Natural killer cell treated with Interleukin-12 subunit alpha and Interleukin-12 subunit beta and Interleukin-15 and Interleukin-18, amount 100 ng/mL, for 72 hours (primary cell): ENCODE data around the gene RGPD8. TPM values are rescaled to one million over a fixed set of nuclear protein-coding genes. Genes with fewer than 3 reads are reported as not detected.
"Not testable (repeated sequence)": the region's sequence is repeated elsewhere in the genome, so short reads cannot be mapped to it uniquely, and the experiment has no call there.

Experiments used
- ATAC-seq, 2 donors: fragments of 150-1000 bp; cut with Tn5 transposase in 1 of 2; sonication (Bioruptor Pico), chemical (Tn5 transposase) in 1 of 2; 2 replicates each; pipeline ENCODE4 v1.10.0; 2021
- DNase-seq: peaks from one replicate; pipeline ENCODE4 v3.0.0; 2022; ENCODE audit warnings: low spot score
- H3K27ac Mint-ChIP-seq, 2 donors: 1 replicate in 1 of 2; 2 replicates in 1 of 2; pipeline ENCODE4 v1.8.0; 2022; ENCODE audit warnings: mixed read lengths in 2 of 2, mild to moderate bottlenecking in 1 of 2, moderate library complexity in 1 of 2
- H3K27me3 Mint-ChIP-seq, 2 donors: 1 replicate in 1 of 2; 2 replicates in 1 of 2; pipeline ENCODE4 v1.8.0; 2022; ENCODE audit warnings: mixed read lengths in 2 of 2
- H3K36me3 Mint-ChIP-seq: one replicate; pipeline ENCODE4 v1.8.0; 2022; ENCODE audit warnings: mixed read lengths
- H3K4me1 Mint-ChIP-seq, 2 donors: 1 replicate in 1 of 2; 2 replicates in 1 of 2; pipeline ENCODE4 v1.8.0; 2022; ENCODE audit warnings: low read depth in 2 of 2, mixed read lengths in 2 of 2, mild to moderate bottlenecking in 1 of 2
- H3K4me3 Mint-ChIP-seq: one replicate; pipeline ENCODE4 v1.8.0; 2022; ENCODE audit warnings: mixed read lengths
- H3K9me3 Mint-ChIP-seq: 2 replicates; pipeline ENCODE4 v1.8.0; 2022; ENCODE audit warnings: mixed read lengths
- total RNA-seq, 2 donors: library from RNA; stranded (reverse); gene quantifications; one replicate each; pipeline ENCODE4 v1.2.3, GENCODE V29; 2022

The RGPD8 gene
- total RNA-seq, 2 donors from 2014 or later, result 7.7 to 19.5 TPM

GRCh38 chr2:112431587-112432295, 1.7 kb downstream of the RGPD8 start:
- not testable (repeated sequence) for H3K27ac Mint-ChIP-seq
- peaks cover 3 to 18% of the 10 kb centered on the region in 2 donors for H3K4me1 Mint-ChIP-seq

GRCh38 chr2:112424553-112424952, 8.9 kb downstream of the RGPD8 start:
- H3K4me3 Mint-ChIP-seq, H3K27me3 Mint-ChIP-seq, DNase-seq, H3K9me3 Mint-ChIP-seq, H3K36me3 Mint-ChIP-seq, H3K4me1 Mint-ChIP-seq, ATAC-seq, H3K27ac Mint-ChIP-seq: not testable (repeated sequence)

More at GRCh38 chr2:112431587-112432295, 1.7 kb downstream of the RGPD8 start:
- not testable (repeated sequence) for H3K27me3 Mint-ChIP-seq, H3K9me3 Mint-ChIP-seq, DNase-seq, H3K36me3 Mint-ChIP-seq, ATAC-seq
- H3K4me3 Mint-ChIP-seq, result peak overlapping the region; percentile 82

GRCh38 chr2:112416860-112417259, 16.6 kb downstream of the RGPD8 start:
- not testable (repeated sequence) for ATAC-seq, H3K9me3 Mint-ChIP-seq, H3K27me3 Mint-ChIP-seq, H3K4me1 Mint-ChIP-seq, H3K27ac Mint-ChIP-seq, H3K4me3 Mint-ChIP-seq, DNase-seq, H3K36me3 Mint-ChIP-seq

GRCh38 chr2:112360055-112360454, 73.4 kb downstream of the RGPD8 start:
- H3K36me3 Mint-ChIP-seq, H3K9me3 Mint-ChIP-seq, ATAC-seq, H3K4me3 Mint-ChIP-seq, DNase-seq, H3K27me3 Mint-ChIP-seq, H3K27ac Mint-ChIP-seq, H3K4me1 Mint-ChIP-seq: not testable (repeated sequence)

- H3K4me3 Mint-ChIP-seq, H3K27ac Mint-ChIP-seq, DNase-seq, H3K4me1 Mint-ChIP-seq, ATAC-seq, H3K27me3 Mint-ChIP-seq, H3K36me3 Mint-ChIP-seq, H3K9me3 Mint-ChIP-seq: not testable (repeated sequence)
These were observed 79.1 kb downstream of the RGPD8 start for GRCh38 chr2:112354335-112354734.

- not testable (repeated sequence) for H3K36me3 Mint-ChIP-seq, H3K4me1 Mint-ChIP-seq, ATAC-seq, H3K4me3 Mint-ChIP-seq, H3K9me3 Mint-ChIP-seq, H3K27ac Mint-ChIP-seq, DNase-seq, H3K27me3 Mint-ChIP-seq
These were observed 80.4 kb downstream of the RGPD8 start for GRCh38 chr2:112352809-112353603.

GRCh38 chr2:112352292-112352691, 81.2 kb downstream of the RGPD8 start:
- DNase-seq, H3K4me3 Mint-ChIP-seq, H3K27ac Mint-ChIP-seq, H3K4me1 Mint-ChIP-seq, ATAC-seq, H3K9me3 Mint-ChIP-seq, H3K36me3 Mint-ChIP-seq, H3K27me3 Mint-ChIP-seq: not testable (repeated sequence)

GRCh38 chr2:112345030-112346027, 88.1 kb downstream of the RGPD8 start:
- peaks cover 2 to 11% of the 10 kb centered on the region in 2 donors for H3K4me1 Mint-ChIP-seq
- H3K4me3 Mint-ChIP-seq, result no peak overlapping the region
- DNase-seq, result no peak
- H3K27me3 Mint-ChIP-seq, result peaks cover 0 to 6% of the 10 kb centered on the region in 2 donors
- peak overlapping the region in 1 of 2 donors; percentile 24 for H3K27ac Mint-ChIP-seq
- no peak for ATAC-seq
- no peaks in the 10 kb centered on the region for H3K36me3 Mint-ChIP-seq
- no peaks in the 10 kb centered on the region for H3K9me3 Mint-ChIP-seq

- ATAC-seq (peak in 1 of 2 donors; percentile 43), DNase-seq (no peak)
- Mint-ChIP-seq H3K27ac (peak overlapping the region in 1 of 2 donors; percentile 34), H3K4me1 (peaks cover 2 to 11% of the 10 kb centered on the region in 2 donors), H3K4me3 (no peak overlapping the region), H3K36me3 (no peaks in the 10 kb centered on the region), H3K9me3 (no peaks in the 10 kb centered on the region), H3K27me3 (peaks cover 0 to 6% of the 10 kb centered on the region in 2 donors)
These were observed 89.4 kb downstream of the RGPD8 start for GRCh38 chr2:112343827-112344585.

GRCh38 chr2:112342067-112342550, 91.3 kb downstream of the RGPD8 start:
- Mint-ChIP-seq H3K36me3 (no peaks in the 10 kb centered on the region), H3K27me3 (peaks cover 0 to 6% of the 10 kb centered on the region in 2 donors), H3K4me3 (no peak overlapping the region), H3K4me1 (peaks cover 2 to 11% of the 10 kb centered on the region in 2 donors), H3K9me3 (no peaks in the 10 kb centered on the region), H3K27ac (no peak overlapping the region)
- DNase-seq (no peak), ATAC-seq (no peak)

GRCh38 chr2:112340475-112341267, 92.8 kb downstream of the RGPD8 start:
- no peak overlapping the region for H3K4me3 Mint-ChIP-seq
- no peak overlapping the region for H3K27ac Mint-ChIP-seq
- no peak for ATAC-seq
- peaks cover 2 to 11% of the 10 kb centered on the region in 2 donors for H3K4me1 Mint-ChIP-seq
- DNase-seq, result no peak
- H3K36me3 Mint-ChIP-seq, result no peaks in the 10 kb centered on the region
- no peaks in the 10 kb centered on the region for H3K9me3 Mint-ChIP-seq
- peaks cover 0 to 6% of the 10 kb centered on the region in 2 donors for H3K27me3 Mint-ChIP-seq

GRCh38 chr2:112339986-112340385, 93.5 kb downstream of the RGPD8 start:
- Mint-ChIP-seq H3K36me3 (no peaks in the 10 kb centered on the region), H3K4me3 (no peak overlapping the region), H3K4me1 (peaks cover 2 to 11% of the 10 kb centered on the region in 2 donors), H3K27ac (no peak overlapping the region), H3K9me3 (no peaks in the 10 kb centered on the region), H3K27me3 (peaks cover 0 to 6% of the 10 kb centered on the region in 2 donors)
- no peak for ATAC-seq
- DNase-seq, result no peak
